Stromal cell of bone marrow (primary cell): ENCODE results near the gene TRHDE.

Source experiments
- DNase-seq: peaks from one replicate; pipeline ENCODE4 v3.0.0-alpha.2; 2012; ENCODE audit warnings: low read depth

TRHDE gene

GRCh38 chr12:72273851-72274351 lies 1.7 kb downstream of the TRHDE start:
- DNase-seq = no peak

DNA sequence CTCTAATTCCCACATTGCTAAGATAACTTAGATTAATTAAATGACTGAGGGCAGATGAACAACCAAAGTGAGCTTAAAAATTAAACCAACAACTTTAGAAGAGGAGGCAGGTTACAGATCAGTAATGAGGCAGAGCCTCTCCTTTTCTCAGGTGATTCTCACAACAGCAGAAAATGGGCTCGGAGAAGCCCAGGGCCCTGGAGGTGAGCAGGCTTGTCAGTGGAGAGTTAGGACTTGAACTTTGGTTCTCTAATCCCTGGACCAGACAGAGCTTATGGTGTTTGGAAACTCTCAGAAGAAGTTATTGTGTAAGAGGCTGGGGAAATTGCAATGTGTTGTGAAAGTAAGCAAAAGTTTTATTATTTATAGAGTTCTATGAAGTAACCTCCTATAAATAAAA lies 2.8 kb downstream of the TRHDE start:
- DNase-seq = no peak

- DNase-seq = no peak
These were observed 3.4 kb downstream of the TRHDE start for GRCh38 chr12:72275526-72275925.

- DNase-seq = no peak
These were observed 4.1 kb downstream of the TRHDE start for GRCh38 chr12:72276181-72276805.

- no peak for DNase-seq
These were observed 5.2 kb downstream of the TRHDE start for GRCh38 chr12:72277415-72277814.

GRCh38 chr12:72278894-72279293 lies 6.7 kb downstream of the TRHDE start:
- no peak for DNase-seq

GRCh38 chr12:72281126-72281525 lies 9.0 kb downstream of the TRHDE start:
- DNase-seq = no peak

GRCh38 chr12:72282721-72283120 lies 10.6 kb downstream of the TRHDE start:
- no peak for DNase-seq

GRCh38 chr12:72285861-72286260 lies 13.7 kb downstream of the TRHDE start:
- DNase-seq = no peak

GRCh38 chr12:72286526-72286925 lies 14.4 kb downstream of the TRHDE start:
- DNase-seq = no peak

- no peak for DNase-seq
These were observed 16.3 kb downstream of the TRHDE start for GRCh38 chr12:72288436-72288835.

GRCh38 chr12:72288911-72289310 lies 16.7 kb downstream of the TRHDE start:
- no peak for DNase-seq

DNA sequence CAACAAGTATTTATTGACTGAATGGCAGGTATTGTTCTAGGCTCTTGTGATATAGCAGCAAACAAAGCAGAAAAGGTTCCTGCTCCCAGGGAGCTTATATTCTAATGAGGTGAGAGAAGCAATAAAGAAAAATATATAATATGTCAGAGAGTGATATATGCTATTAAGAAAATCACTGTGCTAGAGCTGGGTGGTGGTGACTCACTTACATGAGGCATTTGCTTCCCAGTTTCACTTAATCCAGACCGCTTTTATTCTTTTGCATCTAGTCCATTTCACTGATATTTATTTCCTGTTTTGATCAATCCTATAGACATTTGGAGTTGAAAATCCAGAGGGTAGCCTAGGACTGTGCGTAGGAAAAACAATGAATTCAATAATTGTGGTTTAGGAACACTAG lies 17.5 kb downstream of the TRHDE start:
- no peak for DNase-seq

GRCh38 chr12:72291175-72291574 lies 19.0 kb downstream of the TRHDE start:
- DNase-seq = no peak

DNA sequence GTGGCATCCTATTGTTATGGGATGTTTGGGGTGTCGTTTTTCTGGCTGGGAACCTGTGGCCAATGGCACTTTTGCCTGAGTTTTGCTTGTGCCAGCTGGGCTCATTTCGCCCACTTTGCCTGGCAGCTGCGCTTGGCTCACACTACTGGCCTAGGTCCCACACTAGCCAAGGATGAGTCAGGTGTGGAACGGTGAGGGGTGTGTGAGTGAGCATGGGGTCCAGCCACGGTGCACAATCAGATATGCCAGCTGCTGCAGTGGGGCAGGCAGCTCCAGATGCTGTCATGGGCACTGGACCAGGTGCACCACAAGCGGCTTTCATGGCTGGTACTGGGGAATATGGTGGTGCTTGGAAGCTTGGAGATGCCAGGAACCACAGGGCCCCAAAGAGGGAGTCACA lies 21.5 kb downstream of the TRHDE start:
- no peak for DNase-seq

DNA sequence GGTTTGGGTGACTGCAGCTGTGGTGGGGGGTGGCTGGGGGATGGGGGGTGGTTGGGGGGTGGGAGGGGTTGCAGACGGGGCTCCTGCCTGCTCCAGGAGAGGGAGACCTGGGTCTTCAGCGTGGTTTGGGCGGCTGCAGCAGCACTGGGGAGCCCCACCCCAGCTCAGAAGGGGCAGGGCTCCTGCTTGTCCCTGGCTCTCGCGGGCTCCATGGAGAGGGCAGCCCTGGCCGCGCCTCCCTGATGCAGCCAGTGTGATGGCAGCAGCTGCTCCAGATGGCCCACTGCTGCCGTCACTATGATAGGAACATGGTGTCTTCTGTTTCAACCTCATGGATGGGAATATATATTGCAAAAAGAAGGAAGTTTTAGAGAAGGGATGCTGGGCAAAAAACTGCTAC lies 22.9 kb downstream of the TRHDE start:
- DNase-seq = no peak

DNA sequence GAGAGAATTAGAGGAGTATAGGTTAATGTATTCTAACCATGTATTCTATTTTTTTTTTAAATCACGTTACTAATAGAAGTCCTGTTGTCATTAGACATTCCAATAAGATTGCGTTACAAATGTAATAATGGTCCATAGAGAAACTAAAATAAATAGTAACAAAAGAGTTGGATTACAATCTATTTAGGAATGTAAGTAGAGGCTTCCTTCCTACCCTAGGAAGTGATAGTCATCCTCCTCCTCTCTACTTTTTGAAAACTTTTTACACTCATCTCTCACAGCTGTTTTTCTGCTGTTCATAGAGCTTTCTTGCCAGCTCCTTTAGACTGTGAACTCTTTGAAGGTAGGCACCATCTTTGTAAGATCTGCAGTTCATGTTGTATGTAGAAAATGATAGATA lies 23.6 kb downstream of the TRHDE start:
- DNase-seq = no peak

- no peak for DNase-seq
These were observed 24.2 kb downstream of the TRHDE start for GRCh38 chr12:72296389-72296788.

DNA sequence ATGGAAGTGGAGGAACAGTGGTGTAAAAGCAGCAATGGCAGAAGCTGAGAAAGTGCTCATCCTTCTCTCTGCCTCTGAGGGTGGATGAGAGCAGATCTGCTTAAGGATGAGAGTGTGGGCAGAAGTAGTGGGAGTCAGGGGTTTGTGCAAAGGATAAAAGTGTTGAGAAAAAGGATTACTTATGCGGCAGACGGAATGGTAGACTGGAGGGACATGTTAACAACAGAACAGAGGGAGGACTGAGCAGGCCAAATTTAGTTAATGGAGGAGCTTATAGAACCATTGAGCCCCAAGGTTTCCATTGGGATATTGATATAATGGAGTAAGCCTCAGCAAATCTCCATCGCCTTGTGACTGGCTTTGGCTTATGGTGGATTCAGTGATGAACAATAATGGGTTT lies 25.5 kb downstream of the TRHDE start:
- no peak for DNase-seq

DNA sequence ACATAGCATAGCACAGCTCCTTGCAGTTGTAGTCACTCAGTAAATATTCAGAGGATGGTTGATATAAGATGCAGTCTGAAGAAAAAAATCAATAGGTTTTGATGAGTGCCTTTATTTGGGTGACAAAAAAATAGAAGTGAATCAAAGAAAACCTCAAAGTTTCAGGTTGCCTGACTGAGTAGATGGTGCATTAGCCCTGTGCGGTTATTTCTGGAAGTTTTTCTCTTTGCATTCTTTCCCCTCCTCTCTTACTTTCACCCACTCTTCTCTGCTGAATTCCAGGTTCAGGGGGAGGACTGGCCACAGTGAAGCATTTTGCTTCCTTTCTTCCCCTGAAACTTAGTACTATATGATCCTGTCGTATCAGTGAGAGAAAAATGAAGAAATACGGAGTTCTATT lies 28.6 kb downstream of the TRHDE start:
- no peak for DNase-seq

DNA sequence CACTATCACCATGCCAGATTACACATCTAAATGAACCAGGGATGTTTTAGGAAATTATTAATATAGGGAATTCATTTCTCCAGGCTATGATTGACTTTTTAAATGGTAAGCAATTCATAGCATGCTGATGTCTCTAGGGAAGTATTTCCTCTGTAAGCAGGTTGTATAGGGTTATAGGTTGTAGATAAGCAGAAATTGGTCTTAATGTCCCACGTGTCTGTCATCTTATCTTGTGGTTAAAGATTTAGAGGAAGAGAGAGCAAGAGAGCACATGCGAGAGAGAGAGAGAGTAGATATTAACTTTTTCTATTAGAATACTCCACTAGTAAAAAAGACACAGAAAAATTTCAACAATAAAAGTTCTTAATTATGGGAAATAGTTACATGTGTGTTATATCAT lies 32.6 kb downstream of the TRHDE start:
- DNase-seq = no peak

DNA sequence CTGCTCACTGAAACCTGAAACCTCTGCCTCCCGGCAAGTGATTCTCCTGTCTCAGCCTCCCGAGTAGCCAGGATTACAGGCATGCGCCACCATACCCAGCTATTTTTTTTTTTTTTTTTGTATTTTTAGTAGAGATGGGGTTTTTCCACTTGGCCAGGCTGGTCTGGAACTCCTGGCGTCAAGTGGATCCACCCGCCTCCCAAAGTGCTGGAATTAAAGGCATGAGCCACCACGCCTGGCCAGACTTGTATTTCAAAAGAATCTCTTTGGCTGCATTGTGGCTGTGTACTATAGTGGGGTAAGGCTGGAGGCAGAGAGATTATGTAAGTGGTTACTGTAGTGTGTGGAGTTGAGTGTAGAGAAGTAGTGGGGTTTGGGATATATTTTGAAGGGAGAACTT lies 35.1 kb downstream of the TRHDE start:
- no peak for DNase-seq

DNA sequence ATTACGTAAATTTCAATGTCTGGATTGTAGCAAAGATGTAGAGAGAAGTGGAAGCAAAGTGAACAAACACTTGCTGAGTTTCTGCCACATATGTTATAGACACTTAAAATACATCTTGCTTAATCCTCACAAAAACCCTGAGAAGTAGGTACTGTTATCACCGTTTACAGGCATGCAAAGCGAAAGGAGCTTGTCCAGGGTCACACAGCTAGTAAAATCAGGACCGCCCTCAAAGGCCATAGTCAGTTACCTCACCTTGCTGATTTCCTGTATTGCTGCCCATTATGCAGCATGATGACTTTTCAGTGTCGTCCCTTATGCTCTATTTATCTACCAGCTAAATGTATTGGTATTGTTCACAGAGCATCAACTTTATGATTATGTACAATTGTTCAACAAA lies 39.8 kb downstream of the TRHDE start:
- DNase-seq = no peak

- DNase-seq = no peak
These were observed 41.6 kb downstream of the TRHDE start for GRCh38 chr12:72313806-72314205.

DNA sequence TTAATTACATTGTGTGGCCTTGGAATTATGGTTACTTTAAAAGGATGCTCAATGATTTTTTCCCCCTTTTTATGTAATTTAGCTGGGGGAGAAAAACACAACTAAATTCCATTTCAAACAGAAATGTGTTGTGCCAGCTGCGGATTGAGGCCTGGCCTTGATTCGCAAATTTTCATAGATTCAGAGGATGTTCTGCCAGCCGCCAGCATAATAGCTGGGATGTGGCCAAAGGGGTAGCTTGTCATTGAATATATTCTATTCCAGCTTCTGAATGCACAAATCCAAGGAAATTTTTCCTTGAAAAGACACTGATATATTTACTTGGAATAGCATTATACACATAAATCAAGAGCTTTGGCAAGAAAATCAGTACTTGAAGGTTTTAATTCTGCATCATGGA lies 43.7 kb downstream of the TRHDE start:
- no peak for DNase-seq
